ENCODE results near the gene FERD3L.

Gene FERD3L

GRCh38 chr7:19104811-19105210, 40.4 kb downstream of the FERD3L start:
- no peak overlapping the region for H3K27ac ChIP-seq
- TF ChIP-seq CTCF (conservative IDR thresholded peaks at IDR 0.05) (no peak), ZFX (IDR thresholded peaks at IDR 0.05) (no peak)

- no peak for TF ChIP-seq ZFX (IDR thresholded peaks at IDR 0.05)
- TF ChIP-seq CTCF (conservative IDR thresholded peaks at IDR 0.05): no peak
- H3K27ac ChIP-seq: no peak overlapping the region
Measured at GRCh38 chr7:19102884-19103283, 42.3 kb downstream of the FERD3L start.

GRCh38 chr7:19101909-19102308, 43.3 kb downstream of the FERD3L start:
- no peak overlapping the region for H3K27ac ChIP-seq
- no peak for TF ChIP-seq CTCF (conservative IDR thresholded peaks at IDR 0.05)
- no peak for TF ChIP-seq ZFX (IDR thresholded peaks at IDR 0.05)

- H3K27ac ChIP-seq: no peak overlapping the region
- TF ChIP-seq ZFX (IDR thresholded peaks at IDR 0.05) (no peak), CTCF (conservative IDR thresholded peaks at IDR 0.05) (no peak)
Measured at GRCh38 chr7:19101472-19101871, 43.7 kb downstream of the FERD3L start.

- H3K27ac ChIP-seq: no peak overlapping the region
- no peak for TF ChIP-seq ZFX (IDR thresholded peaks at IDR 0.05)
- no peak for TF ChIP-seq CTCF (conservative IDR thresholded peaks at IDR 0.05)
Measured at GRCh38 chr7:19099924-19100323, 45.3 kb downstream of the FERD3L start.

- H3K27ac ChIP-seq: no peak overlapping the region
- TF ChIP-seq CTCF (conservative IDR thresholded peaks at IDR 0.05) (no peak), ZFX (IDR thresholded peaks at IDR 0.05) (no peak)
Measured at GRCh38 chr7:19099194-19099593, 46.0 kb downstream of the FERD3L start.

- TF ChIP-seq CTCF (conservative IDR thresholded peaks at IDR 0.05): no peak
- TF ChIP-seq ZFX (IDR thresholded peaks at IDR 0.05): no peak
- H3K27ac ChIP-seq: no peak overlapping the region
Measured at GRCh38 chr7:19098510-19098909, 46.7 kb downstream of the FERD3L start.
